Measurements from ENCODE around the gene DNAJC15. TPM values are rescaled to one million over a fixed set of nuclear protein-coding genes. Genes with fewer than 3 reads are reported as not detected.

DNAJC15 gene
- total and polyA plus RNA-seq, 5 donors, result 21.8 to 44.4 (median 31.5) TPM

GRCh38 chr13:43086181-43086580, 62.8 kb downstream of the DNAJC15 start:
- no peaks in the 10 kb centered on the region for H3K27me3 ChIP-seq (ENCODE audit: control insufficient read depth, insufficient read depth)

GRCh38 chr13:43088093-43088511, 64.7 kb downstream of the DNAJC15 start:
- DNase-seq (no peak), ATAC-seq (peak; percentile 45 to 75)
- Histone ChIP-seq H3K27me3 (ENCODE audit: control insufficient read depth, insufficient read depth) (no peaks in the 10 kb centered on the region), H3K27ac (ENCODE audit: low read length) (no peak overlapping the region), H3K9me3 (ENCODE audit: control insufficient read depth, low read length) (no peaks in the 10 kb centered on the region), H3K4me3 (ENCODE audit: low read length) (peak overlapping the region; percentile 92), H3K4me1 (ENCODE audit: control insufficient read depth, insufficient read depth, low read length) (no peaks in the 10 kb centered on the region)
- intact Hi-C loops (cut with DNase I), result loop anchor here in 2 of 4 donors (5.0 to 10.0 kb wide), 2 partner anchors 714 to 717 kb away; no protein-coding TSS in a partner anchor
- WGBS, result 42% methylated on average over 4 of the region's 4 CpGs

More at GRCh38 chr13:43086181-43086580, 62.8 kb downstream of the DNAJC15 start:
- intact Hi-C loops (cut with DNase I), result loop anchor here in 2 of 4 donors (5.0 to 10.0 kb wide), 2 partner anchors 716 to 719 kb away; no protein-coding TSS in a partner anchor
- ATAC-seq (no peak), DNase-seq (no peak)
- H3K4me1 ChIP-seq (ENCODE audit: control insufficient read depth, insufficient read depth, low read length), result no peaks in the 10 kb centered on the region
- no peak overlapping the region for H3K27ac ChIP-seq (ENCODE audit: low read length)
- no peak overlapping the region for H3K4me3 ChIP-seq (ENCODE audit: low read length)
- H3K9me3 ChIP-seq (ENCODE audit: control insufficient read depth, low read length), result no peaks in the 10 kb centered on the region

- 100% methylated on average over 1 of the region's 1 CpG for WGBS
- H3K27ac ChIP-seq (ENCODE audit: low read length), result no peak overlapping the region
- no peaks in the 10 kb centered on the region for H3K27me3 ChIP-seq (ENCODE audit: control insufficient read depth, insufficient read depth)
- H3K4me3 ChIP-seq (ENCODE audit: low read length), result no peak overlapping the region
- ATAC-seq (no peak), DNase-seq (no peak)
- intact Hi-C loops (cut with DNase I), result loop anchor here in 3 of 4 donors (5.0 to 10.0 kb wide), 2 partner anchors 712 to 715 kb away; no protein-coding TSS in a partner anchor
- no peaks in the 10 kb centered on the region for H3K9me3 ChIP-seq (ENCODE audit: control insufficient read depth, low read length)
- H3K4me1 ChIP-seq (ENCODE audit: control insufficient read depth, insufficient read depth, low read length), result no peaks in the 10 kb centered on the region
Measured at GRCh38 chr13:43089912-43090498, 66.6 kb downstream of the DNAJC15 start.

GRCh38 chr13:43094901-43095300, 71.5 kb downstream of the DNAJC15 start:
- Histone ChIP-seq H3K27me3 (ENCODE audit: control insufficient read depth, insufficient read depth) (no peaks in the 10 kb centered on the region), H3K9me3 (ENCODE audit: control insufficient read depth, low read length) (no peaks in the 10 kb centered on the region), H3K4me3 (ENCODE audit: low read length) (no peak overlapping the region), H3K4me1 (ENCODE audit: control insufficient read depth, insufficient read depth, low read length) (no peaks in the 10 kb centered on the region), H3K27ac (ENCODE audit: low read length) (no peak overlapping the region)
- intact Hi-C loops (cut with DNase I), result loop anchor here in 1 of 4 donors (10.0 kb wide), 1 partner anchor 710 kb away; no protein-coding TSS in a partner anchor
- 92% methylated on average over 1 of the region's 1 CpG for WGBS
- DNase-seq (no peak), ATAC-seq (no peak)

- Histone ChIP-seq H3K4me1 (ENCODE audit: control insufficient read depth, insufficient read depth, low read length) (no peaks in the 10 kb centered on the region), H3K4me3 (ENCODE audit: low read length) (no peak overlapping the region), H3K27ac (ENCODE audit: low read length) (no peak overlapping the region), H3K27me3 (ENCODE audit: control insufficient read depth, insufficient read depth) (no peaks in the 10 kb centered on the region), H3K9me3 (ENCODE audit: control insufficient read depth, low read length) (no peaks in the 10 kb centered on the region)
- no peak for ATAC-seq
- 64% methylated on average over 2 of the region's 2 CpGs for WGBS
- intact Hi-C loops (cut with DNase I), result loop anchor here in 1 of 4 donors (10.0 kb wide), 1 partner anchor 709 kb away; no protein-coding TSS in a partner anchor
- no peak for DNase-seq
Measured at GRCh38 chr13:43095771-43096719, 72.7 kb downstream of the DNAJC15 start.

- no peak overlapping the region for H3K4me3 ChIP-seq (ENCODE audit: low read length)
- H3K9me3 ChIP-seq (ENCODE audit: control insufficient read depth, low read length), result no peaks in the 10 kb centered on the region
- intact Hi-C loops (cut with DNase I), result no loop called here
- H3K27me3 ChIP-seq (ENCODE audit: control insufficient read depth, insufficient read depth), result no peaks in the 10 kb centered on the region
- no peaks in the 10 kb centered on the region for H3K4me1 ChIP-seq (ENCODE audit: control insufficient read depth, insufficient read depth, low read length)
- H3K27ac ChIP-seq (ENCODE audit: low read length), result no peak overlapping the region
- ATAC-seq (no peak), DNase-seq (no peak)
- over 99% methylated on average over 2 of the region's 2 CpGs for WGBS
Measured at GRCh38 chr13:43100667-43101066, 77.3 kb downstream of the DNAJC15 start.

GRCh38 chr13:43102304-43102703, 78.9 kb downstream of the DNAJC15 start:
- H3K4me1 ChIP-seq (ENCODE audit: control insufficient read depth, insufficient read depth, low read length), result no peaks in the 10 kb centered on the region
- no peak overlapping the region for H3K27ac ChIP-seq (ENCODE audit: low read length)
- no peaks in the 10 kb centered on the region for H3K27me3 ChIP-seq (ENCODE audit: control insufficient read depth, insufficient read depth)
- no peaks in the 10 kb centered on the region for H3K9me3 ChIP-seq (ENCODE audit: control insufficient read depth, low read length)
- intact Hi-C loops (cut with DNase I), result no loop called here
- no peak overlapping the region for H3K4me3 ChIP-seq (ENCODE audit: low read length)
- WGBS, result 82% methylated on average over 4 of the region's 4 CpGs
- ATAC-seq (no peak), DNase-seq (no peak)

- WGBS, result 83% methylated on average over 2 of the region's 2 CpGs
- Histone ChIP-seq H3K9me3 (ENCODE audit: control insufficient read depth, low read length) (no peaks in the 10 kb centered on the region), H3K4me3 (ENCODE audit: low read length) (no peak overlapping the region), H3K27ac (ENCODE audit: low read length) (no peak overlapping the region), H3K27me3 (ENCODE audit: control insufficient read depth, insufficient read depth) (no peaks in the 10 kb centered on the region), H3K4me1 (ENCODE audit: control insufficient read depth, insufficient read depth, low read length) (no peaks in the 10 kb centered on the region)
- intact Hi-C loops (cut with DNase I), result no loop called here
- ATAC-seq, result no peak
- DNase-seq, result no peak
Measured at GRCh38 chr13:43107780-43108179, 84.4 kb downstream of the DNAJC15 start.

- Histone ChIP-seq H3K27ac (ENCODE audit: low read length) (no peak overlapping the region), H3K4me1 (ENCODE audit: control insufficient read depth, insufficient read depth, low read length) (no peaks in the 10 kb centered on the region), H3K4me3 (ENCODE audit: low read length) (no peak overlapping the region), H3K27me3 (ENCODE audit: control insufficient read depth, insufficient read depth) (no peaks in the 10 kb centered on the region), H3K9me3 (ENCODE audit: control insufficient read depth, low read length) (no peaks in the 10 kb centered on the region)
- intact Hi-C loops (cut with DNase I), result no loop called here
- no peak for DNase-seq
- ATAC-seq, result no peak
- 65% methylated on average over 5 of the region's 5 CpGs for WGBS
Measured at GRCh38 chr13:43110036-43110435, 86.7 kb downstream of the DNAJC15 start.

GRCh38 chr13:43110658-43111057, 87.3 kb downstream of the DNAJC15 start:
- Histone ChIP-seq H3K27me3 (ENCODE audit: control insufficient read depth, insufficient read depth) (no peaks in the 10 kb centered on the region), H3K9me3 (ENCODE audit: control insufficient read depth, low read length) (no peaks in the 10 kb centered on the region), H3K4me1 (ENCODE audit: control insufficient read depth, insufficient read depth, low read length) (no peaks in the 10 kb centered on the region), H3K4me3 (ENCODE audit: low read length) (no peak overlapping the region), H3K27ac (ENCODE audit: low read length) (no peak overlapping the region)
- DNase-seq (no peak), ATAC-seq (no peak)
- intact Hi-C loops (cut with DNase I), result no loop called here
- 84% methylated on average over 2 of the region's 2 CpGs for WGBS

Data from right cardiac atrium (tissue), 5 donors.